ENCODE data around the gene HACD1. TPM values are rescaled to one million over a fixed set of nuclear protein-coding genes. Genes with fewer than 3 reads are reported as not detected.

Gene HACD1
- total RNA-seq, 1 experiment from 2014 or later: 29.6 TPM

GRCh38 chr10:17580885-17581284 lies 36.3 kb downstream of the HACD1 start:
- Histone ChIP-seq H3K27ac (no peak overlapping the region), H3K36me3 (ENCODE audit: low read depth) (no peaks in the 10 kb centered on the region), H3K27me3 (ENCODE audit: insufficient read depth, low read depth) (no peaks in the 10 kb centered on the region), H3K4me1 (replicated peaks; ENCODE audit: insufficient read depth) (no peaks in the 10 kb centered on the region), H3K79me2 (ENCODE audit: low read depth) (no peaks in the 10 kb centered on the region), H3K4me3 (no peak overlapping the region), H3F3A (ENCODE audit: insufficient read depth, low read depth) (no peaks in the 10 kb centered on the region), H4K20me1 (ENCODE audit: insufficient read depth) (no peaks in the 10 kb centered on the region), H3K4me2 (no peak overlapping the region), H3K9me3 (ENCODE audit: insufficient read depth, low read depth) (no peaks in the 10 kb centered on the region), H3K9me2 (ENCODE audit: insufficient read depth) (no peaks in the 10 kb centered on the region), H2AFZ (no peak overlapping the region)
- TF ChIP-seq CTCF (conservative IDR thresholded peaks at IDR 0.05) (no peak), EZH2 (IDR thresholded peaks at IDR 0.05; ENCODE audit: low read depth) (no peak)
- no peak for DNase-seq
- no TSS peak for BruUV-seq (replicated peaks)
- CTCF ChIA-PET: no interaction called here
- POLR2A ChIA-PET (ENCODE audit: unreplicated experiment): no interaction called here
- intact Hi-C loops (cut with micrococcal nuclease; ENCODE audit: unreplicated experiment): no loop called here

GRCh38 chr10:17578603-17579002 lies 38.6 kb downstream of the HACD1 start:
- Histone ChIP-seq H3K27ac (no peak overlapping the region), H3K79me2 (ENCODE audit: low read depth) (no peaks in the 10 kb centered on the region), H3K4me1 (replicated peaks; ENCODE audit: insufficient read depth) (no peaks in the 10 kb centered on the region), H3K4me3 (no peak overlapping the region), H3K4me2 (no peak overlapping the region), H3K36me3 (ENCODE audit: low read depth) (no peaks in the 10 kb centered on the region), H3K9me2 (ENCODE audit: insufficient read depth) (no peaks in the 10 kb centered on the region), H3F3A (ENCODE audit: insufficient read depth, low read depth) (no peaks in the 10 kb centered on the region), H4K20me1 (ENCODE audit: insufficient read depth) (no peaks in the 10 kb centered on the region), H3K9me3 (ENCODE audit: insufficient read depth, low read depth) (no peaks in the 10 kb centered on the region), H2AFZ (no peak overlapping the region), H3K27me3 (ENCODE audit: insufficient read depth, low read depth) (no peaks in the 10 kb centered on the region)
- no TSS peak for BruUV-seq (replicated peaks)
- no peak for TF ChIP-seq EZH2 (IDR thresholded peaks at IDR 0.05; ENCODE audit: low read depth)
- intact Hi-C loops (cut with micrococcal nuclease; ENCODE audit: unreplicated experiment): no loop called here
- ChIA-PET CTCF (no interaction called here), POLR2A (ENCODE audit: unreplicated experiment) (no interaction called here)
- no peak for DNase-seq

GRCh38 chr10:17576768-17577167 lies 40.4 kb downstream of the HACD1 start:
- Histone ChIP-seq H2AFZ (no peak overlapping the region), H3K9me2 (ENCODE audit: insufficient read depth) (no peaks in the 10 kb centered on the region), H3K27me3 (ENCODE audit: insufficient read depth, low read depth) (no peaks in the 10 kb centered on the region), H3F3A (ENCODE audit: insufficient read depth, low read depth) (no peaks in the 10 kb centered on the region), H4K20me1 (ENCODE audit: insufficient read depth) (no peaks in the 10 kb centered on the region), H3K9me3 (ENCODE audit: insufficient read depth, low read depth) (no peaks in the 10 kb centered on the region), H3K79me2 (ENCODE audit: low read depth) (no peaks in the 10 kb centered on the region), H3K4me2 (no peak overlapping the region), H3K27ac (no peak overlapping the region), H3K36me3 (ENCODE audit: low read depth) (no peaks in the 10 kb centered on the region), H3K4me1 (replicated peaks; ENCODE audit: insufficient read depth) (no peaks in the 10 kb centered on the region), H3K4me3 (no peak overlapping the region)
- TF ChIP-seq CTCF (conservative IDR thresholded peaks at IDR 0.05): no peak
- TF ChIP-seq EZH2 (IDR thresholded peaks at IDR 0.05; ENCODE audit: low read depth): no peak
- BruUV-seq (replicated peaks): no TSS peak
- intact Hi-C loops (cut with micrococcal nuclease; ENCODE audit: unreplicated experiment): no loop called here
- CTCF ChIA-PET: no interaction called here
- POLR2A ChIA-PET (ENCODE audit: unreplicated experiment): no interaction called here
- DNase-seq: no peak

GRCh38 chr10:17564911-17565310 lies 52.3 kb downstream of the HACD1 start:
- H3K9me3 ChIP-seq (ENCODE audit: insufficient read depth, low read depth): no peaks in the 10 kb centered on the region
- H3K4me1 ChIP-seq (replicated peaks; ENCODE audit: insufficient read depth): no peaks in the 10 kb centered on the region
- DNase-seq: no peak
- POLR2A ChIA-PET (ENCODE audit: unreplicated experiment): no interaction called here
- H3K4me3 ChIP-seq: no peak overlapping the region
- H3K9me2 ChIP-seq (ENCODE audit: insufficient read depth): no peaks in the 10 kb centered on the region
- H3F3A ChIP-seq (ENCODE audit: insufficient read depth, low read depth): no peaks in the 10 kb centered on the region
- H3K36me3 ChIP-seq (ENCODE audit: low read depth): no peaks in the 10 kb centered on the region
- H3K27ac ChIP-seq: no peak overlapping the region
- H2AFZ ChIP-seq: no peak overlapping the region
- no peaks in the 10 kb centered on the region for H4K20me1 ChIP-seq (ENCODE audit: insufficient read depth)
- no peak overlapping the region for H3K4me2 ChIP-seq
- no TSS peak for BruUV-seq (replicated peaks)
- H3K79me2 ChIP-seq (ENCODE audit: low read depth): no peaks in the 10 kb centered on the region
- CTCF ChIA-PET: no interaction called here
- intact Hi-C loops (cut with micrococcal nuclease; ENCODE audit: unreplicated experiment): no loop called here
- H3K27me3 ChIP-seq (ENCODE audit: insufficient read depth, low read depth): no peaks in the 10 kb centered on the region
- TF ChIP-seq CTCF (conservative IDR thresholded peaks at IDR 0.05): no peak
